Left ventricle myocardium superior (tissue), 1 donor: ENCODE results near the gene TWF1. TPM values are rescaled to one million over a fixed set of nuclear protein-coding genes. Genes with fewer than 3 reads are reported as not detected.

Experiments used
- ATAC-seq: fragments of 200-7000 bp; cut with Tn5 transposase; one replicate; pipeline ENCODE4 v1.9.1; 2020; ENCODE audit warnings: mild to moderate bottlenecking, moderate library complexity
- DNase-seq: peaks from one replicate; pipeline ENCODE4 v3.0.0-alpha.2; 2020
- intact Hi-C: fragments of 100-400 bp; cut with micrococcal nuclease; formaldehyde crosslinking; loops from one replicate; pipeline ENCODE4 v1.11.0; 2022
- total RNA-seq: library from RNA; stranded (reverse); fragmentation: NEBNext Ultra II Directional; extraction: Animal tissue kit (Norgen Biotek cat#: 25700); gene quantifications from one replicate; pipeline ENCODE4 v1.2.1, GENCODE V29; 2021
- donor health status: DM: no; HTN: yes; CAD: no; lungs with severe emphysema.

Gene TWF1
- total RNA-seq, 1 donor from 2014 or later, result 12.4 TPM

- DNase-seq, result no peak
- no peak for ATAC-seq
- intact Hi-C loops, result no loop called here
Observed at GRCh38 chr12:43812057-43812456, 5.9 kb upstream of the TWF1 start.

- no peak for ATAC-seq
- DNase-seq, result no peak
- intact Hi-C loops, result loop anchor here (10.0 kb wide), 1 partner anchor 67 kb away; no protein-coding TSS in a partner anchor
Observed at GRCh38 chr12:43807386-43807785, 1.3 kb upstream of the TWF1 start.

GRCh38 chr12:43806737-43807072 lies 588 bp upstream of the TWF1 start:
- intact Hi-C loops, result loop anchor here (10.0 kb wide), 1 partner anchor 68 kb away; no protein-coding TSS in a partner anchor
- ATAC-seq, result no peak
- no peak for DNase-seq

GRCh38 chr12:43805149-43805859 lies 813 bp downstream of the TWF1 start:
- intact Hi-C loops, result loop anchor here (10.0 kb wide), 1 partner anchor 69 kb away; no protein-coding TSS in a partner anchor
- no peak for ATAC-seq

GRCh38 chr12:43797561-43798217 lies 8.4 kb downstream of the TWF1 start:
- DNase-seq, result no peak
- intact Hi-C loops, result no loop called here
- no peak for ATAC-seq

More at GRCh38 chr12:43805149-43805859, 813 bp downstream of the TWF1 start:
- DNase-seq, result no peak

- DNase-seq (no peak), ATAC-seq (no peak)
- intact Hi-C loops, result no loop called here
Observed at GRCh38 chr12:43795716-43796280, 10.3 kb downstream of the TWF1 start.

- ATAC-seq (no peak), DNase-seq (no peak)
- intact Hi-C loops, result no loop called here
Observed at GRCh38 chr12:43789941-43790340, 16.2 kb downstream of the TWF1 start.

- DNase-seq (no peak), ATAC-seq (no peak)
- intact Hi-C loops, result no loop called here
Observed at GRCh38 chr12:43786899-43787693, 19.0 kb downstream of the TWF1 start.

- DNase-seq (no peak), ATAC-seq (no peak)
- intact Hi-C loops, result loop anchor here (10.0 kb wide), 1 partner anchor 98 kb away; no protein-coding TSS in a partner anchor
Observed at GRCh38 chr12:43776498-43776897, 29.6 kb downstream of the TWF1 start.

- ATAC-seq (no peak), DNase-seq (no peak)
- intact Hi-C loops, result no loop called here
Observed at GRCh38 chr12:43766291-43766690, 39.8 kb downstream of the TWF1 start.

- intact Hi-C loops, result no loop called here
- ATAC-seq (no peak), DNase-seq (no peak)
Observed at GRCh38 chr12:43764528-43764927, 41.6 kb downstream of the TWF1 start.

- intact Hi-C loops, result no loop called here
- no peak for ATAC-seq
- no peak for DNase-seq
Observed at GRCh38 chr12:43763769-43764168, 42.3 kb downstream of the TWF1 start.

GRCh38 chr12:43762596-43762995 lies 43.5 kb downstream of the TWF1 start:
- DNase-seq (no peak), ATAC-seq (no peak)
- intact Hi-C loops, result no loop called here

- ATAC-seq (no peak), DNase-seq (no peak)
- intact Hi-C loops, result no loop called here
Observed at GRCh38 chr12:43761500-43761899, 44.6 kb downstream of the TWF1 start.

- intact Hi-C loops, result no loop called here
- ATAC-seq (no peak), DNase-seq (no peak)
Observed at GRCh38 chr12:43760396-43760795, 45.7 kb downstream of the TWF1 start.

- ATAC-seq (peak; percentile 100), DNase-seq (peak; percentile 97)
- intact Hi-C loops, result no loop called here
Observed at GRCh38 chr12:43758728-43759563, 47.2 kb downstream of the TWF1 start, which contains the start of the genes IRAK4 and PUS7L. TSS of gene IRAK4 (plus strand) at chr12:43758951. CDS start at chr12:43768112, 9,161 bp downstream. TSS of gene PUS7L (minus strand) at chr12:43758790. CDS start at chr12:43755245, 3,545 bp downstream.

- ATAC-seq (peak; percentile 44), DNase-seq (peak; percentile 35)
- intact Hi-C loops, result no loop called here
Observed at GRCh38 chr12:43758247-43758727, 47.8 kb downstream of the TWF1 start.

GRCh38 chr12:43754015-43754414 lies 52.1 kb downstream of the TWF1 start:
- ATAC-seq, result no peak
- DNase-seq, result no peak
- intact Hi-C loops, result no loop called here
